ENCODE data around the gene RBM17. TPM values are rescaled to one million over a fixed set of nuclear protein-coding genes. Genes with fewer than 3 reads are reported as not detected.

Gene RBM17
- total RNA-seq, 1 experiment from 2014 or later, result 129 TPM

GRCh38 chr10:6119423-6119822 is 30.6 kb downstream of the RBM17 start (continued):
- TF ChIP-seq EZH2 (IDR thresholded peaks at IDR 0.05) (no peak), MAX (IDR thresholded peaks at IDR 0.05) (no peak), TCF7L2 (IDR thresholded peaks at IDR 0.05; ENCODE audit: borderline replicate concordance, extremely low read depth, insufficient read depth, insufficient read length) (no peak), RAD21 (IDR thresholded peaks at IDR 0.05; ENCODE audit: low read depth) (no peak)

GRCh38 chr10:6119962-6120361 is 31.1 kb downstream of the RBM17 start:
- Histone ChIP-seq H3K36me3 (ENCODE audit: control insufficient read depth in 1 of 2, insufficient read depth in 2 of 2, low read length in 2 of 2) (peaks cover 15 to 18% of the 10 kb centered on the region in 2 experiments), H3K27me3 (ENCODE audit: insufficient read depth, low read length) (no peaks in the 10 kb centered on the region), H3K27ac (ENCODE audit: low read depth, low read length) (no peak overlapping the region), H3K9ac (ENCODE audit: low read length) (no peak overlapping the region), H3K4me2 (ENCODE audit: low read length) (no peak overlapping the region), H2AFZ (ENCODE audit: low read depth, low read length, poor library complexity, severe bottlenecking) (no peak overlapping the region), H3K79me2 (ENCODE audit: insufficient read depth, low read length) (no peaks in the 10 kb centered on the region), H3K9me3 (ENCODE audit: control insufficient read depth in 1 of 2, insufficient read depth in 1 of 2, low read depth in 1 of 2, low read length in 2 of 2) (no peaks in the 10 kb centered on the region), H3K4me1 (ENCODE audit: control insufficient read depth in 1 of 2, insufficient read depth in 2 of 2, low read length in 2 of 2) (no peaks in the 10 kb centered on the region; a peak in 1 of 4 replicates), H3K9me2 (ENCODE audit: insufficient read depth) (no peaks in the 10 kb centered on the region), H4K20me1 (ENCODE audit: insufficient read depth) (peaks cover 5% of the 10 kb centered on the region; the same call in 1 of the 2 replicates), H3K4me3 (replicated peaks in 1 of 2; ENCODE audit: low read depth in 1 of 2, low read length in 2 of 2) (no peak overlapping the region)
- TF ChIP-seq ELF1 (IDR thresholded peaks at IDR 0.05; ENCODE audit: borderline replicate concordance, low read depth), result no peak
- TF ChIP-seq EZH2phosphoT487 (IDR thresholded peaks at IDR 0.05; ENCODE audit: borderline replicate concordance), result no peak
- no peak for TF ChIP-seq CEBPB (IDR thresholded peaks at IDR 0.05; ENCODE audit: low read depth)
- ATAC-seq, result no peak
- ChIA-PET CTCF (no interaction called here), POLR2A (no interaction called here), RAD21 (ENCODE audit: low non-redundant PET in 1 of 2, low total read pairs in 2 of 2, uncharacterized antibody in 2 of 2, unreplicated experiment in 2 of 2) (no interaction called here)
- intact Hi-C loops (cut with micrococcal nuclease), result no loop called here
- BruUV-seq (replicated peaks), result no TSS peak
- DNase-seq (ENCODE audit: low read depth, low spot score), result no peak

GRCh38 chr10:6120691-6121090 is 31.9 kb downstream of the RBM17 start:
- ChIA-PET RAD21 (ENCODE audit: low non-redundant PET in 1 of 2, low total read pairs in 2 of 2, uncharacterized antibody in 2 of 2, unreplicated experiment in 2 of 2) (no interaction called here), CTCF (no interaction called here)

More at GRCh38 chr10:6120691-6121090, 31.9 kb downstream of the RBM17 start:
- Histone ChIP-seq H3K9ac (ENCODE audit: low read length) (no peak overlapping the region), H3K27me3 (ENCODE audit: insufficient read depth, low read length) (no peaks in the 10 kb centered on the region), H3K9me3 (ENCODE audit: control insufficient read depth in 1 of 2, insufficient read depth in 1 of 2, low read depth in 1 of 2, low read length in 2 of 2) (no peaks in the 10 kb centered on the region), H3K79me2 (ENCODE audit: insufficient read depth, low read length) (no peaks in the 10 kb centered on the region), H3K27ac (ENCODE audit: low read depth, low read length) (no peak overlapping the region), H3K36me3 (ENCODE audit: control insufficient read depth in 1 of 2, insufficient read depth in 2 of 2, low read length in 2 of 2) (peaks cover 8 to 11% of the 10 kb centered on the region in 2 experiments; a peak in 2 of 4 replicates), H3K4me1 (ENCODE audit: control insufficient read depth in 1 of 2, insufficient read depth in 2 of 2, low read length in 2 of 2) (no peaks in the 10 kb centered on the region; a peak in 1 of 4 replicates), H3K4me2 (ENCODE audit: low read length) (no peak overlapping the region), H3K4me3 (replicated peaks in 1 of 2; ENCODE audit: low read depth in 1 of 2, low read length in 2 of 2) (no peak overlapping the region), H3K9me2 (ENCODE audit: insufficient read depth) (no peaks in the 10 kb centered on the region), H2AFZ (ENCODE audit: low read depth, low read length, poor library complexity, severe bottlenecking) (no peak overlapping the region), H4K20me1 (ENCODE audit: insufficient read depth) (peaks cover 5% of the 10 kb centered on the region; the same call in 1 of the 2 replicates)
- ATAC-seq (no peak), DNase-seq (ENCODE audit: low read depth, low spot score) (no peak)
- POLR2A ChIA-PET, result no interaction called here
- BruUV-seq (replicated peaks), result no TSS peak
- TF ChIP-seq SIN3A (IDR thresholded peaks at IDR 0.05; ENCODE audit: low read depth), result no peak
- intact Hi-C loops (cut with micrococcal nuclease), result no loop called here

Data from HCT116 (cell line).